ENCODE measurements around the gene OR8S1.

DNA sequence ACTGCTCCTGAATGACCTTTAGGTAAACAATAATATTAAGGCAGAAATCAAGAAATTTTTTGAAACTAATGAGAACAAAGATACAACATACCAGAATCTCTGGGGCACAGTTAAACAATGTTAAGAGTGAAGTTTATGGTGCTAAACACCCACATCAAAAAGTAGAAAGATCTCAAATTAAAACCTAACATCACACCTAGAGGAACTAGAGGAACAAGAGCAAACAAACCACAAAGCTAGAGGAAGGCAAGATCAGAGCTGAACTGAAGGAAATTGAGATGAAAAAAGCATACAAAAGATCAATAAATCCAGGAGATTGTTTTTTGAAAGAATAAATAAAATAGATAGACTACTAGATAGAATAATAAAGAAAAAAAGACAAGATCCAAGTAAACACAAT, 7.2 kb downstream of the OR8S1 start:
- TF ChIP-seq POLR2A (IDR thresholded peaks at IDR 0.05; ENCODE audit: low read length) (no peak), GATA1 (IDR thresholded peaks at IDR 0.05; ENCODE audit: low read depth, low read length) (no peak)
